H1 (cell line): ENCODE data around the gene GADD45A. TPM values are rescaled to one million over a fixed set of nuclear protein-coding genes. Genes with fewer than 3 reads are reported as not detected.

Experiments used
- CTCF ChIA-PET: fragments of 300-600 bp; sonication (Branson Sonifier 250); formaldehyde crosslinking; loops from one replicate; lab custom pipeline; 2021; ENCODE audit not compliant: partially characterized antibody; lab: Charles Lee
- POLR2A ChIA-PET: fragments of 300-600 bp; sonication (Branson Sonifier 250); formaldehyde crosslinking; loops from one replicate; lab custom pipeline; 2021; ENCODE audit warnings: inconsistent platforms; ENCODE audit not compliant: partially characterized antibody; lab: Charles Lee
- DNase-seq, 2 experiments: peaks; one replicate each; pipeline versions ENCODE4 v3.0.0 to v3.0.0-alpha.2; 2010 to 2022; ENCODE audit warnings: low spot score in 2 of 2, low read depth in 1 of 2, mixed read lengths in 1 of 2
- FAIRE-seq: peaks from 2 replicates; lab custom pipeline; 2011; peaks lifted over from hg19 to GRCh38; lab: Jason Lieb, UNC
- H2AFZ ChIP-seq: 2 replicates; pipeline ENCODE4 v1.8.1; 2012; ENCODE audit warnings: low read length, inconsistent platforms
- H2AK5ac ChIP-seq: 2 replicates; pipeline ENCODE4 v1.6.1; 2013; ENCODE audit warnings: low read depth, low read length
- H2BK120ac ChIP-seq: replicated peaks from 2 replicates; pipeline ENCODE3; 2013; ENCODE audit warnings: low read depth, low read length, inconsistent platforms
- H2BK12ac ChIP-seq: 2 replicates; pipeline ENCODE4 v1.6.1; 2013; ENCODE audit warnings: low read depth, low read length
- H2BK15ac ChIP-seq: 2 replicates; pipeline ENCODE4 v1.6.1; 2013; ENCODE audit warnings: low read length
- H2BK20ac ChIP-seq: 2 replicates; pipeline ENCODE4 v1.6.1; 2013; ENCODE audit warnings: low read length
- H2BK5ac ChIP-seq: 2 replicates; pipeline ENCODE4 v1.6.1; 2013; ENCODE audit warnings: low read depth, low read length
- H3K14ac ChIP-seq: 2 replicates; pipeline ENCODE4 v1.6.1; 2013; ENCODE audit warnings: inconsistent platforms; ENCODE audit not compliant: insufficient read length
- H3K18ac ChIP-seq: 2 replicates; pipeline ENCODE4 v1.6.1; 2013; ENCODE audit warnings: low read length; ENCODE audit errors: extremely low read depth
- H3K23ac ChIP-seq: 2 replicates; pipeline ENCODE4 v1.6.1; 2013; ENCODE audit warnings: inconsistent platforms; ENCODE audit not compliant: insufficient read length
- H3K23me2 ChIP-seq: 2 replicates; pipeline ENCODE4 v1.6.1; 2013; ENCODE audit warnings: low read depth, low read length
- H3K27ac ChIP-seq: 2 replicates; pipeline ENCODE4 v1.6.1; 2011; ENCODE audit warnings: low read depth, low read length, inconsistent platforms
- H3K27me3 ChIP-seq, 4 experiments: replicated peaks in 1 of 4; 1 replicate in 1 of 4; 2 replicates in 3 of 4; pipeline versions ENCODE4 v1.6.1 to v1.8.1; 2011 to 2013; ENCODE audit warnings: low read length in 3 of 4, mild to moderate bottlenecking in 3 of 4, inconsistent platforms in 2 of 4, mixed read lengths in 2 of 4, moderate library complexity in 1 of 4; ENCODE audit not compliant: control insufficient read depth in 3 of 4, insufficient read depth in 3 of 4; ENCODE audit errors: extremely low read depth in 1 of 4
- H3K36me3 ChIP-seq, 4 experiments: 2 replicates each; pipeline versions ENCODE4 v1.6.1 to v1.8.1; 2011 to 2013; ENCODE audit warnings: mild to moderate bottlenecking in 4 of 4, low read length in 3 of 4, moderate library complexity in 2 of 4, control low read depth in 1 of 4, inconsistent platforms in 1 of 4; ENCODE audit not compliant: insufficient read depth in 4 of 4, control insufficient read depth in 2 of 4
- H3K4ac ChIP-seq: replicated peaks from 2 replicates; pipeline ENCODE3; 2013; ENCODE audit warnings: low read length, low read depth, mixed read lengths, inconsistent platforms; ENCODE audit not compliant: insufficient read length
- H3K4me1 ChIP-seq, 4 experiments: replicated peaks in 1 of 4; 1 replicate in 1 of 4; 2 replicates in 3 of 4; pipeline versions ENCODE4 v1.6.1 to v1.8.1; 2011 to 2013; ENCODE audit warnings: low read length in 3 of 4, inconsistent platforms in 2 of 4, mixed read lengths in 1 of 4; ENCODE audit not compliant: insufficient read depth in 4 of 4, control insufficient read depth in 3 of 4
- H3K4me2 ChIP-seq, 2 experiments: 2 replicates each; pipeline versions ENCODE4 v1.6.1 to v1.8.1; 2011 to 2013; ENCODE audit warnings: low read depth in 2 of 2, low read length in 2 of 2, control low read depth in 1 of 2, inconsistent platforms in 1 of 2, mild to moderate bottlenecking in 1 of 2; ENCODE audit not compliant: insufficient read depth in 1 of 2
- H3K4me3 ChIP-seq, 4 experiments: fragments of 200-600, 300-600 bp in 1 of 4; sonication (generic), shearing (Covaris generic), sonication (Bioruptor Twin) in 1 of 4; 2 replicates each; pipeline versions ENCODE4 v1.5.1 to v1.8.1; 2011 to 2016; ENCODE audit warnings: low read length in 4 of 4, low read depth in 3 of 4, control low read depth in 2 of 4, inconsistent platforms in 2 of 4, mild to moderate bottlenecking in 2 of 4, mixed read lengths in 1 of 4, moderate library complexity in 1 of 4; ENCODE audit not compliant: insufficient read depth in 2 of 4; ENCODE audit errors: extremely low read depth in 1 of 4
- H3K56ac ChIP-seq: replicated peaks from 2 replicates; pipeline ENCODE3; 2013; ENCODE audit warnings: low read depth, mild to moderate bottlenecking, mixed read lengths, low read length, inconsistent platforms; ENCODE audit not compliant: insufficient read length
- H3K79me1 ChIP-seq: 2 replicates; pipeline ENCODE4 v1.6.1; 2013; ENCODE audit warnings: low read depth, low read length, control low read depth
- H3K79me2 ChIP-seq, 2 experiments: 2 replicates each; pipeline versions ENCODE4 v1.6.1 to v1.8.1; 2012 to 2013; ENCODE audit warnings: low read length in 2 of 2, mild to moderate bottlenecking in 2 of 2, inconsistent platforms in 1 of 2; ENCODE audit not compliant: insufficient read depth in 2 of 2, control insufficient read depth in 1 of 2
- H3K9ac ChIP-seq, 4 experiments: replicated peaks in 1 of 4; 1 replicate in 1 of 4; 2 replicates in 3 of 4; pipeline versions ENCODE4 v1.6.1 to v1.8.1; 2011 to 2013; ENCODE audit warnings: low read depth in 3 of 4, low read length in 3 of 4, control low read depth in 2 of 4, mild to moderate bottlenecking in 2 of 4, moderate library complexity in 2 of 4, inconsistent platforms in 1 of 4; ENCODE audit errors: extremely low read depth in 1 of 4
- H3K9me3 ChIP-seq, 2 experiments: 2 replicates each; pipeline versions ENCODE4 v1.6.1 to v1.8.1; 2012 to 2013; ENCODE audit warnings: mild to moderate bottlenecking in 2 of 2, moderate library complexity in 2 of 2, control low read depth in 1 of 2, inconsistent platforms in 1 of 2, low read depth in 1 of 2, low read length in 1 of 2, mixed read lengths in 1 of 2; ENCODE audit not compliant: insufficient read depth in 2 of 2
- H4K20me1 ChIP-seq, 2 experiments: replicated peaks in 1 of 2; 2 replicates each; pipeline versions ENCODE3 to v1.8.1; 2011 to 2013; ENCODE audit warnings: inconsistent platforms in 2 of 2, low read length in 2 of 2, mild to moderate bottlenecking in 1 of 2; ENCODE audit not compliant: insufficient read depth in 2 of 2, control insufficient read depth in 1 of 2
- H4K5ac ChIP-seq: 2 replicates; pipeline ENCODE4 v1.6.1; 2013; ENCODE audit warnings: low read length, low read depth, mixed read lengths, inconsistent platforms; ENCODE audit not compliant: insufficient read length
- H4K8ac ChIP-seq: 2 replicates; pipeline ENCODE4 v1.8.0; 2013; ENCODE audit warnings: mild to moderate bottlenecking, moderate library complexity, low read length, inconsistent platforms; ENCODE audit not compliant: insufficient read depth; ENCODE audit errors: extremely low read depth
- H4K91ac ChIP-seq: replicated peaks from 2 replicates; pipeline ENCODE3; 2013; ENCODE audit warnings: low read length, mixed read lengths, inconsistent platforms; ENCODE audit not compliant: insufficient read length
- BRCA1 ChIP-seq: IDR thresholded peaks from 2 replicates; pipeline ENCODE4 v1.6.1; 2012; ENCODE audit warnings: low read depth, low read length, improper control_type of control experiment
- CBX5 ChIP-seq: fragments of 300-800, 300-1000 bp; sonication (generic); IDR thresholded peaks from 2 replicates; pipeline ENCODE4 v1.7.1; 2016; ENCODE audit warnings: antibody characterized with exemption, low read length, low read depth
- CTBP2 ChIP-seq: IDR thresholded peaks from 2 replicates; pipeline ENCODE4 v1.7.0; 2011; ENCODE audit warnings: borderline replicate concordance, mild to moderate bottlenecking, moderate library complexity, mixed read lengths, low read length; ENCODE audit not compliant: insufficient read depth, insufficient read length
- EZH2 ChIP-seq: fragments of 200-600 bp; sonication (generic); IDR thresholded peaks from 2 replicates; pipeline ENCODE4 v1.7.1; 2012; ENCODE audit warnings: low read depth, mild to moderate bottlenecking, moderate library complexity, low read length, inconsistent platforms; ENCODE audit not compliant: severe bottlenecking
- FOSL1 ChIP-seq: IDR thresholded peaks from 2 replicates; pipeline ENCODE4 v1.6.1; 2011; ENCODE audit warnings: mild to moderate bottlenecking, low read depth, low read length, moderate library complexity; ENCODE audit not compliant: insufficient read depth
- KDM5A ChIP-seq: fragments of 200-600 bp; IDR thresholded peaks from 2 replicates; pipeline ENCODE4 v1.7.1; 2012; ENCODE audit warnings: mild to moderate bottlenecking, low read length, inconsistent platforms, mixed read lengths
- MAX ChIP-seq: IDR thresholded peaks from 2 replicates; pipeline ENCODE4 v1.6.1; 2012; ENCODE audit warnings: inconsistent platforms
- POLR2A ChIP-seq, 2 experiments: IDR thresholded peaks; 1 replicate in 1 of 2; 2 replicates in 1 of 2; pipeline ENCODE4 v1.6.1; 2011; ENCODE audit warnings: low read depth in 2 of 2, low read length in 2 of 2, mild to moderate bottlenecking in 2 of 2; ENCODE audit errors: control extremely low read depth in 1 of 2
- POU5F1 ChIP-seq: IDR thresholded peaks from 2 replicates; pipeline ENCODE4 v1.6.1; 2011; ENCODE audit warnings: low read depth, mild to moderate bottlenecking, low read length, moderate library complexity
- RXRA ChIP-seq: IDR thresholded peaks from 2 replicates; pipeline ENCODE4 v1.6.1; 2011; ENCODE audit warnings: low read depth, mild to moderate bottlenecking, low read length, moderate library complexity; ENCODE audit not compliant: insufficient read depth
- SIRT6 ChIP-seq: IDR thresholded peaks from one replicate; pipeline ENCODE4 v1.7.1; 2012; ENCODE audit warnings: low read length, inconsistent platforms
- SP1 ChIP-seq: IDR thresholded peaks from 2 replicates; pipeline ENCODE4 v1.6.1; 2011; ENCODE audit warnings: low read depth, low read length
- TAF1 ChIP-seq: IDR thresholded peaks from 2 replicates; pipeline ENCODE4 v1.6.1; 2011; ENCODE audit warnings: mild to moderate bottlenecking, low read depth, low read length
- USF2 ChIP-seq: IDR thresholded peaks from 2 replicates; pipeline ENCODE4 v1.6.1; 2011; ENCODE audit warnings: low read length, improper control_type of control experiment
- WGBS, 2 experiments: shearing (Covaris generic) in 1 of 2; methylation state at CpG; one replicate each; pipeline versions ENCODE4 v1.1.6 to v1.1.7; 2013 to 2015; ENCODE audit warnings: low lambda C conversion rate in 2 of 2, mixed read lengths in 2 of 2, inconsistent platforms in 1 of 2, low coverage in 1 of 2, missing lambda C conversion rate in 1 of 2; ENCODE audit not compliant: insufficient replicate concordance in 2 of 2, insufficient coverage in 1 of 2, insufficient read length in 1 of 2; ENCODE audit errors: extremely low coverage in 1 of 2, missing lambda C conversion rate in 1 of 2; 5-methylcytosine and 5-hydroxymethylcytosine counted together
- polyA plus RNA-seq, 7 experiments: library from polyadenylated mRNA; depleted of rRNA in 3 of 7; stranded (reverse) in 5 of 7; unstranded in 2 of 7; fragments of >200 nt in 5 of 7; fragments of 200-250 nt in 2 of 7; gene quantifications; 1 replicate in 5 of 7; 2 replicates in 1 of 7; 4 replicates in 1 of 7; pipeline versions ENCODE4 v1.2.1 to v1.2.3, GENCODE V29; 2011 to 2013; ENCODE audit warnings: missing spikeins in 2 of 7, mixed read lengths in 2 of 7
- total RNA-seq: library from RNA; stranded (reverse); fragmentation: NEBNext Ultra II Directional; extraction: Animal tissue kit (Norgen Biotek cat#: 25700); gene quantifications from 2 replicates; pipeline ENCODE4 v1.2.1, GENCODE V29; 2021

Gene GADD45A
- total and polyA plus RNA-seq, 2 of the 8 experiments (the other 6 are each of a cell fraction or from before 2014, with no cell fraction given), result 7.6 to 15.6 TPM

GRCh38 chr1:67677408-67677807 is 7.6 kb upstream of the GADD45A start:
- Histone ChIP-seq H3K14ac (no peak overlapping the region), H4K5ac (no peak overlapping the region), H3K4me3 (no peak overlapping the region), H3K27ac (no peak overlapping the region), H2AFZ (no peak overlapping the region), H4K8ac (no peak overlapping the region), H3K4me2 (no peak overlapping the region), H3K9ac (no peak overlapping the region), H3K18ac (no peak overlapping the region), H3K79me1 (no peaks in the 10 kb centered on the region), H3K4ac (no peak overlapping the region), H2BK20ac (no peak overlapping the region), H2BK12ac (no peak overlapping the region), H3K27me3 (no peaks in the 10 kb centered on the region), H2BK120ac (no peak overlapping the region), H4K20me1 (no peaks in the 10 kb centered on the region), H3K23me2 (no peaks in the 10 kb centered on the region; the same call in 1 of the 2 replicates), H2BK5ac (no peak overlapping the region), H3K23ac (no peak overlapping the region), H3K56ac (no peak overlapping the region), H2AK5ac (no peak overlapping the region), H3K36me3 (no peaks in the 10 kb centered on the region), H2BK15ac (no peak overlapping the region), H4K91ac (no peak overlapping the region), H3K4me1 (no peaks in the 10 kb centered on the region), H3K79me2 (no peaks in the 10 kb centered on the region), H3K9me3 (no peaks in the 10 kb centered on the region)
- CTCF ChIA-PET, result interaction anchor here (0.6 to 5.0 kb wide), 17 partner anchors 7 to 475 kb away, joined by 3 to 29 read pairs (median 4); no protein-coding TSS in a partner anchor
- DNase-seq, result no peak
- WGBS, 2 experiments, result 90 to 100% methylated on average over 1 to 2 of the region's 2 CpGs
- FAIRE-seq, result no peak
- POLR2A ChIA-PET, result interaction anchor here (0.9 to 1.4 kb wide), 2 partner anchors 9 to 12 kb away, joined by 3 read pairs; no protein-coding TSS in a partner anchor
- TF ChIP-seq BRCA1, result no peak
- no peak for TF ChIP-seq FOSL1
- no peak for TF ChIP-seq KDM5A
- TF ChIP-seq TAF1, result no peak
- TF ChIP-seq CTBP2, result no peak
- no peak for TF ChIP-seq SP1
- no peak for TF ChIP-seq RXRA
- TF ChIP-seq USF2, result no peak
- TF ChIP-seq EZH2, result no peak
- no peak for TF ChIP-seq SIRT6
- no peak for TF ChIP-seq MAX
- no peak for TF ChIP-seq POU5F1
- no peak for TF ChIP-seq POLR2A (IDR thresholded peaks at IDR 0.05; ENCODE audit: control extremely low read depth in 1 of 2, low read depth in 2 of 2, low read length in 2 of 2)
- no peak for TF ChIP-seq CBX5
